H1 (cell line): Measurements from ENCODE around the gene CCDC81. TPM values are rescaled to one million over a fixed set of nuclear protein-coding genes. Genes with fewer than 3 reads are reported as not detected.

Experiments
- CTCF ChIA-PET: fragments of 300-600 bp; sonication (Branson Sonifier 250); formaldehyde crosslinking; loops from one replicate; lab custom pipeline; 2021; ENCODE audit not compliant: partially characterized antibody; lab: Charles Lee
- POLR2A ChIA-PET: fragments of 300-600 bp; sonication (Branson Sonifier 250); formaldehyde crosslinking; loops from one replicate; lab custom pipeline; 2021; ENCODE audit warnings: inconsistent platforms; ENCODE audit not compliant: partially characterized antibody; lab: Charles Lee
- DNase-seq, 2 experiments: peaks; one replicate each; pipeline versions ENCODE4 v3.0.0 to v3.0.0-alpha.2; 2010 to 2022; ENCODE audit warnings: low spot score in 2 of 2, low read depth in 1 of 2, mixed read lengths in 1 of 2
- FAIRE-seq: peaks from 2 replicates; lab custom pipeline; 2011; peaks lifted over from hg19 to GRCh38; lab: Jason Lieb, UNC
- H2AFZ ChIP-seq: 2 replicates; pipeline ENCODE4 v1.8.1; 2012; ENCODE audit warnings: low read length, inconsistent platforms
- H2AK5ac ChIP-seq: 2 replicates; pipeline ENCODE4 v1.6.1; 2013; ENCODE audit warnings: low read depth, low read length
- H2BK120ac ChIP-seq: replicated peaks from 2 replicates; pipeline ENCODE3; 2013; ENCODE audit warnings: low read depth, low read length, inconsistent platforms
- H2BK12ac ChIP-seq: 2 replicates; pipeline ENCODE4 v1.6.1; 2013; ENCODE audit warnings: low read depth, low read length
- H2BK15ac ChIP-seq: 2 replicates; pipeline ENCODE4 v1.6.1; 2013; ENCODE audit warnings: low read length
- H2BK20ac ChIP-seq: 2 replicates; pipeline ENCODE4 v1.6.1; 2013; ENCODE audit warnings: low read length
- H2BK5ac ChIP-seq: 2 replicates; pipeline ENCODE4 v1.6.1; 2013; ENCODE audit warnings: low read depth, low read length
- H3K14ac ChIP-seq: 2 replicates; pipeline ENCODE4 v1.6.1; 2013; ENCODE audit warnings: inconsistent platforms; ENCODE audit not compliant: insufficient read length
- H3K18ac ChIP-seq: 2 replicates; pipeline ENCODE4 v1.6.1; 2013; ENCODE audit warnings: low read length; ENCODE audit errors: extremely low read depth
- H3K23ac ChIP-seq: 2 replicates; pipeline ENCODE4 v1.6.1; 2013; ENCODE audit warnings: inconsistent platforms; ENCODE audit not compliant: insufficient read length
- H3K23me2 ChIP-seq: 2 replicates; pipeline ENCODE4 v1.6.1; 2013; ENCODE audit warnings: low read depth, low read length
- H3K27ac ChIP-seq: 2 replicates; pipeline ENCODE4 v1.6.1; 2011; ENCODE audit warnings: low read depth, low read length, inconsistent platforms
- H3K27me3 ChIP-seq, 4 experiments: replicated peaks in 1 of 4; 1 replicate in 1 of 4; 2 replicates in 3 of 4; pipeline versions ENCODE4 v1.6.1 to v1.8.1; 2011 to 2013; ENCODE audit warnings: low read length in 3 of 4, mild to moderate bottlenecking in 3 of 4, inconsistent platforms in 2 of 4, mixed read lengths in 2 of 4, moderate library complexity in 1 of 4; ENCODE audit not compliant: control insufficient read depth in 3 of 4, insufficient read depth in 3 of 4; ENCODE audit errors: extremely low read depth in 1 of 4
- H3K36me3 ChIP-seq, 4 experiments: 2 replicates each; pipeline versions ENCODE4 v1.6.1 to v1.8.1; 2011 to 2013; ENCODE audit warnings: mild to moderate bottlenecking in 4 of 4, low read length in 3 of 4, moderate library complexity in 2 of 4, control low read depth in 1 of 4, inconsistent platforms in 1 of 4; ENCODE audit not compliant: insufficient read depth in 4 of 4, control insufficient read depth in 2 of 4
- H3K4ac ChIP-seq: replicated peaks from 2 replicates; pipeline ENCODE3; 2013; ENCODE audit warnings: low read length, low read depth, mixed read lengths, inconsistent platforms; ENCODE audit not compliant: insufficient read length
- H3K4me1 ChIP-seq, 4 experiments: replicated peaks in 1 of 4; 1 replicate in 1 of 4; 2 replicates in 3 of 4; pipeline versions ENCODE4 v1.6.1 to v1.8.1; 2011 to 2013; ENCODE audit warnings: low read length in 3 of 4, inconsistent platforms in 2 of 4, mixed read lengths in 1 of 4; ENCODE audit not compliant: insufficient read depth in 4 of 4, control insufficient read depth in 3 of 4
- H3K4me2 ChIP-seq, 2 experiments: 2 replicates each; pipeline versions ENCODE4 v1.6.1 to v1.8.1; 2011 to 2013; ENCODE audit warnings: low read depth in 2 of 2, low read length in 2 of 2, control low read depth in 1 of 2, inconsistent platforms in 1 of 2, mild to moderate bottlenecking in 1 of 2; ENCODE audit not compliant: insufficient read depth in 1 of 2
- H3K4me3 ChIP-seq, 4 experiments: fragments of 200-600, 300-600 bp in 1 of 4; sonication (generic), shearing (Covaris generic), sonication (Bioruptor Twin) in 1 of 4; 2 replicates each; pipeline versions ENCODE4 v1.5.1 to v1.8.1; 2011 to 2016; ENCODE audit warnings: low read length in 4 of 4, low read depth in 3 of 4, control low read depth in 2 of 4, inconsistent platforms in 2 of 4, mild to moderate bottlenecking in 2 of 4, mixed read lengths in 1 of 4, moderate library complexity in 1 of 4; ENCODE audit not compliant: insufficient read depth in 2 of 4; ENCODE audit errors: extremely low read depth in 1 of 4
- H3K56ac ChIP-seq: replicated peaks from 2 replicates; pipeline ENCODE3; 2013; ENCODE audit warnings: low read depth, mild to moderate bottlenecking, mixed read lengths, low read length, inconsistent platforms; ENCODE audit not compliant: insufficient read length
- H3K79me1 ChIP-seq: 2 replicates; pipeline ENCODE4 v1.6.1; 2013; ENCODE audit warnings: low read depth, low read length, control low read depth
- H3K79me2 ChIP-seq, 2 experiments: 2 replicates each; pipeline versions ENCODE4 v1.6.1 to v1.8.1; 2012 to 2013; ENCODE audit warnings: low read length in 2 of 2, mild to moderate bottlenecking in 2 of 2, inconsistent platforms in 1 of 2; ENCODE audit not compliant: insufficient read depth in 2 of 2, control insufficient read depth in 1 of 2
- H3K9ac ChIP-seq, 4 experiments: replicated peaks in 1 of 4; 1 replicate in 1 of 4; 2 replicates in 3 of 4; pipeline versions ENCODE4 v1.6.1 to v1.8.1; 2011 to 2013; ENCODE audit warnings: low read depth in 3 of 4, low read length in 3 of 4, control low read depth in 2 of 4, mild to moderate bottlenecking in 2 of 4, moderate library complexity in 2 of 4, inconsistent platforms in 1 of 4; ENCODE audit errors: extremely low read depth in 1 of 4
- H3K9me3 ChIP-seq, 2 experiments: 2 replicates each; pipeline versions ENCODE4 v1.6.1 to v1.8.1; 2012 to 2013; ENCODE audit warnings: mild to moderate bottlenecking in 2 of 2, moderate library complexity in 2 of 2, control low read depth in 1 of 2, inconsistent platforms in 1 of 2, low read depth in 1 of 2, low read length in 1 of 2, mixed read lengths in 1 of 2; ENCODE audit not compliant: insufficient read depth in 2 of 2
- H4K20me1 ChIP-seq, 2 experiments: replicated peaks in 1 of 2; 2 replicates each; pipeline versions ENCODE3 to v1.8.1; 2011 to 2013; ENCODE audit warnings: inconsistent platforms in 2 of 2, low read length in 2 of 2, mild to moderate bottlenecking in 1 of 2; ENCODE audit not compliant: insufficient read depth in 2 of 2, control insufficient read depth in 1 of 2
- H4K5ac ChIP-seq: 2 replicates; pipeline ENCODE4 v1.6.1; 2013; ENCODE audit warnings: low read length, low read depth, mixed read lengths, inconsistent platforms; ENCODE audit not compliant: insufficient read length
- H4K8ac ChIP-seq: 2 replicates; pipeline ENCODE4 v1.8.0; 2013; ENCODE audit warnings: mild to moderate bottlenecking, moderate library complexity, low read length, inconsistent platforms; ENCODE audit not compliant: insufficient read depth; ENCODE audit errors: extremely low read depth
- H4K91ac ChIP-seq: replicated peaks from 2 replicates; pipeline ENCODE3; 2013; ENCODE audit warnings: low read length, mixed read lengths, inconsistent platforms; ENCODE audit not compliant: insufficient read length
- CBX8 ChIP-seq: fragments of 300-800, 300-1000 bp; sonication (generic); IDR thresholded peaks from 2 replicates; pipeline ENCODE4 v1.7.1; 2016; ENCODE audit warnings: low read depth, low read length, borderline replicate concordance
- CTCF ChIP-seq, 3 experiments: IDR thresholded peaks; 1 replicate in 2 of 3; 2 replicates in 1 of 3; pipeline versions ENCODE4 v1.5.1 to v1.6.1; 2011; ENCODE audit warnings: low read length in 3 of 3, mild to moderate bottlenecking in 3 of 3, inconsistent platforms in 2 of 3, low read depth in 1 of 3, moderate library complexity in 1 of 3; ENCODE audit not compliant: insufficient read depth in 1 of 3; ENCODE audit errors: control extremely low read depth in 1 of 3
- EGR1 ChIP-seq: IDR thresholded peaks from 2 replicates; pipeline ENCODE4 v1.6.1; 2011; ENCODE audit warnings: low read depth, low read length, borderline replicate concordance
- EP300 ChIP-seq, 2 experiments: IDR thresholded peaks; 1 replicate in 1 of 2; 2 replicates in 1 of 2; pipeline ENCODE4 v1.6.1; 2011 to 2012; ENCODE audit warnings: low read depth in 2 of 2, low read length in 2 of 2, mild to moderate bottlenecking in 2 of 2, borderline replicate concordance in 1 of 2, inconsistent platforms in 1 of 2, moderate library complexity in 1 of 2
- MAFK ChIP-seq: IDR thresholded peaks from 2 replicates; pipeline ENCODE4 v1.6.1; 2012; ENCODE audit warnings: low read depth, mild to moderate bottlenecking, improper control_type of control experiment, low read length
- PHF8 ChIP-seq: fragments of 200-600 bp; sonication (generic); conservative IDR thresholded peaks from 2 replicates; pipeline ENCODE4 v1.7.1; 2012; ENCODE audit warnings: low read depth, mild to moderate bottlenecking, inconsistent platforms, low read length, moderate library complexity
- RAD21 ChIP-seq, 2 experiments: IDR thresholded peaks in 1 of 2; conservative IDR thresholded peaks in 1 of 2; 2 replicates each; pipeline ENCODE4 v1.6.1; 2011; ENCODE audit warnings: low read depth in 2 of 2, low read length in 2 of 2, improper control_type of control experiment in 1 of 2, inconsistent platforms in 1 of 2, mild to moderate bottlenecking in 1 of 2, moderate library complexity in 1 of 2
- TAF7 ChIP-seq: optimal IDR thresholded peaks from 2 replicates; pipeline ENCODE3; 2011; ENCODE audit warnings: low read depth, mild to moderate bottlenecking, inconsistent platforms, low read length, moderate library complexity, borderline replicate concordance
- WGBS, 2 experiments: shearing (Covaris generic) in 1 of 2; methylation state at CpG; one replicate each; pipeline versions ENCODE4 v1.1.6 to v1.1.7; 2013 to 2015; ENCODE audit warnings: low lambda C conversion rate in 2 of 2, mixed read lengths in 2 of 2, inconsistent platforms in 1 of 2, low coverage in 1 of 2, missing lambda C conversion rate in 1 of 2; ENCODE audit not compliant: insufficient replicate concordance in 2 of 2, insufficient coverage in 1 of 2, insufficient read length in 1 of 2; ENCODE audit errors: extremely low coverage in 1 of 2, missing lambda C conversion rate in 1 of 2; 5-methylcytosine and 5-hydroxymethylcytosine counted together
- polyA plus RNA-seq, 7 experiments: library from polyadenylated mRNA; depleted of rRNA in 3 of 7; stranded (reverse) in 5 of 7; unstranded in 2 of 7; fragments of >200 nt in 5 of 7; fragments of 200-250 nt in 2 of 7; gene quantifications; 1 replicate in 5 of 7; 2 replicates in 1 of 7; 4 replicates in 1 of 7; pipeline versions ENCODE4 v1.2.1 to v1.2.3, GENCODE V29; 2011 to 2013; ENCODE audit warnings: missing spikeins in 2 of 7, mixed read lengths in 2 of 7
- total RNA-seq: library from RNA; stranded (reverse); fragmentation: NEBNext Ultra II Directional; extraction: Animal tissue kit (Norgen Biotek cat#: 25700); gene quantifications from 2 replicates; pipeline ENCODE4 v1.2.1, GENCODE V29; 2021

The CCDC81 gene
- total and polyA plus RNA-seq, 2 of the 8 experiments (the other 6 are each of a cell fraction or from before 2014, with no cell fraction given), result 0.30 to 0.58 TPM

GRCh38 chr11:86416494-86416893 lies 41.8 kb downstream of the CCDC81 start:
- H2BK5ac ChIP-seq, result no peak overlapping the region
- no peak overlapping the region for H4K91ac ChIP-seq
- H3K14ac ChIP-seq, result no peak overlapping the region
- no peak overlapping the region for H3K9ac ChIP-seq
- H2BK15ac ChIP-seq, result no peak overlapping the region
- no peak overlapping the region for H3K4me2 ChIP-seq
- no peak overlapping the region for H3K27ac ChIP-seq
- 91% methylated on average over 1 of the region's 1 CpG; no CpG with 5 or more reads in 1 of the 2 experiments for WGBS, 2 experiments
- H3K4me3 ChIP-seq, result no peak overlapping the region
- no peaks in the 10 kb centered on the region for H3K36me3 ChIP-seq
- H3K56ac ChIP-seq, result no peak overlapping the region
- H3K18ac ChIP-seq, result no peak overlapping the region
- FAIRE-seq (no peak), DNase-seq (no peak)
- no peaks in the 10 kb centered on the region for H3K9me3 ChIP-seq
- no peaks in the 10 kb centered on the region for H4K20me1 ChIP-seq
- H2BK120ac ChIP-seq, result no peak overlapping the region
- H2AFZ ChIP-seq, result no peak overlapping the region
- H3K4ac ChIP-seq, result no peak overlapping the region
- H3K23me2 ChIP-seq, result no peaks in the 10 kb centered on the region
- H3K79me2 ChIP-seq, result no peaks in the 10 kb centered on the region
- no peaks in the 10 kb centered on the region for H3K79me1 ChIP-seq
- H2BK12ac ChIP-seq, result no peak overlapping the region
- H4K5ac ChIP-seq, result no peak overlapping the region
- ChIA-PET POLR2A (no interaction called here), CTCF (interaction anchor here (0.6 to 1.3 kb wide), 5 partner anchors 9 to 224 kb away, joined by 3 to 6 read pairs (median 3); no protein-coding TSS in a partner anchor)
- no peak overlapping the region for H3K23ac ChIP-seq
- no peaks in the 10 kb centered on the region for H3K4me1 ChIP-seq
- H2BK20ac ChIP-seq, result no peak overlapping the region
- H3K27me3 ChIP-seq, result no peaks in the 10 kb centered on the region
- no peak overlapping the region for H4K8ac ChIP-seq
- H2AK5ac ChIP-seq, result no peak overlapping the region
- TF ChIP-seq EP300 (IDR thresholded peaks at IDR 0.05; ENCODE audit: borderline replicate concordance in 1 of 2, low read depth in 2 of 2, low read length in 2 of 2) (no peak), PHF8 (no peak), CBX8 (no peak), CTCF (IDR thresholded peaks at IDR 0.05; ENCODE audit: control extremely low read depth in 1 of 3, insufficient read depth in 1 of 3, low read depth in 1 of 3, low read length in 3 of 3) (no peak), EGR1 (no peak), RAD21 (IDR thresholded peaks at IDR 0.05 in 1 of 2, conservative IDR thresholded peaks at IDR 0.05 in 1 of 2; ENCODE audit: low read depth in 2 of 2, low read length in 2 of 2) (no peak), TAF7 (no peak), MAFK (no peak)
